HUES64 (cell line): ENCODE results near the gene PFKFB3.
"Not testable (repeated sequence)": the region's sequence is repeated elsewhere in the genome, so short reads cannot be mapped to it uniquely, and the experiment has no call there.

ENCODE experiments used
- H3K27ac ChIP-seq: 2 replicates; pipeline ENCODE4 v1.7.0; 2013; ENCODE audit warnings: low read depth, low read length, inconsistent platforms
- H3K27me3 ChIP-seq: 2 replicates; pipeline ENCODE4 v1.6.1; 2013; ENCODE audit warnings: mild to moderate bottlenecking, low read length; ENCODE audit not compliant: insufficient read depth
- H3K36me3 ChIP-seq: 2 replicates; pipeline ENCODE4 v1.6.1; 2013; ENCODE audit warnings: mild to moderate bottlenecking, low read length; ENCODE audit not compliant: insufficient read depth
- H3K4me1 ChIP-seq: 2 replicates; pipeline ENCODE4 v1.6.1; 2013; ENCODE audit warnings: mild to moderate bottlenecking, low read length, moderate library complexity; ENCODE audit not compliant: insufficient read depth
- H3K4me3 ChIP-seq: 2 replicates; pipeline ENCODE4 v1.5.1; 2013; ENCODE audit warnings: mild to moderate bottlenecking, low read length, moderate library complexity
- H3K9ac ChIP-seq: 2 replicates; pipeline ENCODE4 v1.6.1; 2013; ENCODE audit warnings: mild to moderate bottlenecking, low read depth, low read length
- H3K9me3 ChIP-seq: 2 replicates; pipeline ENCODE4 v1.6.1; 2013; ENCODE audit warnings: low read depth, low read length; ENCODE audit not compliant: insufficient read depth
- WGBS: fragments of 150-250, 120-280 bp; methylation state at CpG from one replicate; pipeline ENCODE4 v1.1.7; 2013; ENCODE audit warnings: missing lambda C conversion rate; 5-methylcytosine and 5-hydroxymethylcytosine counted together

Gene PFKFB3

DNA sequence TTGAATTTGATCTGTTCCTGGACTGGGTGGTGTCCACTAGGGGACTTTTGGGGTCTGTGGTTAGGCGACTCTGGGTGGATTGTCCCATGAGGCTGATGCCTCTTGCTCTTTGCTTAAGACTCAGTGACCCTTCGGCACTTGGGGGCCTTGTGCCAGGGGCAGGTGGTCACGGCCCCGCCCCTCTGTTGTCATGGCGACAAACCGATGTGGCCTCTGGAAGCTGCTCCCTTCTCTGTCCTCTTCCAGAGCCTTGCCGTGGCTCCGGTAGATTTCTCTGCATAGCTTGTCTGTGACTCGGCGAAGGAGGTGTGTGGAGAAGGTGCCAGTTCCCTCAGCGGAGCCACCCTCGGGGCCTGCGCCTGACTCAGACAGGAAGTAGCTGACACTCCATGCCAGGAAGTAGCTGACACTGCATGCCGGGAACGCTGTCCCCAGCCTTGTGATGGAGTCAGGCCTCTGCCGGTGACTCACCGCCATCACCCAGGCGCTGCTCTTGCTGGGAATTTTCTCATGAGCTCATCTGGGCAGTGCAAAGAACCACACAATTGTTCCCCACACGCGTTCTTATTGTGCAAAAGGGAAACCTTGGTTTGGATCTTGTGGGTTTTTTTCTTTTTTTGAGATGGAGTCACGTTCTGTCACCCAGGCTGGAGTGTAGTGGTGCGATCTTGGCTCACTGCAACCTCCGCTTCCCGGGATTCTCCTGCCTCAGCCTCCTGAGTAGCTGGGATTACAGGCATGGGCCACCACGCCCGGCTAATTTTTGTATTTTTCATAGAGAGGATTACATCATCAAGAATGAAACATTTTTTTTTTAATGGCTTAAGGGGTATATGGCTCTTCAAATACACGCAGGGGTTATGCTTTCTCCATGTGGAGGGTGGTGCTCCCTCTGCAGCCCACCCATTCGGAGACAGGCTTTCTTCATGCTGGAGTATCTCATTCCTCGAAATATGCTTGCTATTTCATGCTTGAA lies 72.6 kb downstream of the PFKFB3 start:
- no peak overlapping the region for H3K9ac ChIP-seq

DNA sequence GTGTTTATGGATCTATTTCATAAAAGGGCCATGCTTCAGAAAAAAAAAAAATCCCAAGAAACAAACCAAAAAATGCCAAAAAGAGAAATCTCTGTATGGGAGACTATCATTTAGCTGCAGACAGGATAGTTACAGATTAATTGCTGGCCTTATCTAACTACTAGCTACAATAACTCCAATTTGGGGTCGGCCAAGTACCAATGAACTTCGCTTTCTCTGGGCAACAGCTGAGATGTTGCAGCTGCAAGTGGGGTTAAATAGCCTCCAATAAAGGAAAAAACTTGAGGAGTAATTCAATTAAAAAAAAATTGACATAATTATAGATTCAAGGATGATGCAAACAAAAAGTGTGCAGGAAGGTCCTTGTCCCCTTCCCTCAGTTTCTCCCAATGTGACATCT lies 73.6 kb downstream of the PFKFB3 start:
- no peak overlapping the region for H3K9ac ChIP-seq
- H3K27me3 ChIP-seq = no peaks in the 10 kb centered on the region
- H3K36me3 ChIP-seq = no peaks in the 10 kb centered on the region
- H3K4me1 ChIP-seq = peaks cover 15% of the 10 kb centered on the region; the same call in 1 of the 2 replicates
- H3K27ac ChIP-seq = no peak overlapping the region
- H3K9me3 ChIP-seq = no peaks in the 10 kb centered on the region
- 94% methylated on average over 2 of the region's 2 CpGs for WGBS
- H3K4me3 ChIP-seq = no peak overlapping the region

More for the DNA sequence above, 72.6 kb downstream of the PFKFB3 start:
- Histone ChIP-seq H3K4me1 (peaks cover 14% of the 10 kb centered on the region; the same call in 1 of the 2 replicates), H3K27me3 (no peaks in the 10 kb centered on the region), H3K4me3 (no peak overlapping the region), H3K36me3 (no peaks in the 10 kb centered on the region), H3K27ac (0 out of 2 replicates have a peak overlapping the region, but pooled peaks have one; percentile 39), H3K9me3 (no peaks in the 10 kb centered on the region)
- 74% methylated on average over 29 of the region's 29 CpGs for WGBS

DNA sequence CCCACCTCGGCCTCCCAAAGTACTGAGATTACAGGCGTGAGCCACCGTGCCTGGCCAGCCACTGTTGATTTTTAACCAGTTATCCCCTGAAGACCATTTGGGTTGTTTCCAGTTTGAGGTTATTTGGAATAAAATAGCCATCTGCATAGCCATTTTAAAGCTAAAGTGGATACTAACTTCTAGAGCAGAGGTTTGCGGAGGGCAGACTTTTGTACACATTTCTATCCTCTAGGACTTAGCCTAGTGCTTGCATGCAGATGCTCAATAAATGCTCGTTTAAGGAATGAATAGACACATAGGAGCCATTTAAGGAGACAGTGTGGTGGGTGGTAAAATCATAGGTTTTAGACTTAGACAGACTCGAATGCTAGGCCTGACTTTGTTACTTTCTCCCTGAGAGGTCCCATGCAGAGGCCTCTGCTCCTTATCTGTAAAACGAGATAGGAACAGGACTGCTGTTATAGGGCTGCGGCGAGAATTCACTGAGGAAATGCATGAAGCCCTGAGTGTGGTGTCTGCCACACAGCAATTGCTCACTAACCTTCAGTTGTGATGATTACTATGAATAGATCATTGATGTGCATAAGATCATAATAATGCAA lies 75.9 kb downstream of the PFKFB3 start:
- Histone ChIP-seq H3K27me3 (no peaks in the 10 kb centered on the region), H3K4me3 (no peak overlapping the region), H3K9me3 (no peaks in the 10 kb centered on the region), H3K27ac (no peak overlapping the region), H3K4me1 (peaks cover 15% of the 10 kb centered on the region; the same call in 1 of the 2 replicates), H3K9ac (no peak overlapping the region), H3K36me3 (no peaks in the 10 kb centered on the region)
- WGBS = 81% methylated on average over 9 of the region's 9 CpGs

DNA sequence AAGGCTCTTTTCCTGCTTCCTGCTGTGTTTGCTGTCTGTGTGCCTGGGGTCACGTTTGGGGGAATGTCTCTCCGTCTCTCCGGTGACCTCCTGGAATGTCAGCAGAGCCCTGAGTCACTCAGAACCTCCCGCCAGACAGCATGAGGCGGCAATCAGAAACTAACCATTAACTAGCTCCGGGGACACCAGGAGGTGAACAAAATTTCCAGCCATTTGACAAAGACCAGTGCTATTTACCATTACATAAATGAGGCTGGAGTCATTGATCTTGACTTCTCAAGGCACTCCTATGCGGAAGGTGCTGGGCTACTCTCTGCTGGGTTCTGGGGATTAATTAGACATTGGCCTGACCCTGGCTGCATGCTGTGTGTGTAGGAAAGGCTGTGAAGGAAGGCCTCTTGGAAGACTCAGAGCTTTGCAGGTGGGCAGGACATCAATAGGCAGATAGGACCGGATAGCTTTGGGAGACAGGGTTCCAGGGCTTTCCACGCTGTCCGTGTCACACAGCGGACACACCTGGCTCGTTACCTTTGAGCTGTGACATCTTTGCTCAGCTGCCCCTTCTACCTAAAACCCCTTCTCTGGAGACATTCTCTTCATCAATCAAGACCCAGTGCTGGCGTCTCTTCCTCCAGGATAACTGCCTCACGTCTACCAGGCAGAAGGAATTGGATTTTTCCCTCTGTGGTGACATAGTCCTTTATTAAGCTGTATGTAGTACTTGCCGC lies 77.0 kb downstream of the PFKFB3 start:
- no peaks in the 10 kb centered on the region for H3K27me3 ChIP-seq
- H3K27ac ChIP-seq = peak overlapping the region; percentile 36; the same call in 1 of the 2 replicates
- no peaks in the 10 kb centered on the region for H3K36me3 ChIP-seq
- no peaks in the 10 kb centered on the region for H3K9me3 ChIP-seq
- no peak overlapping the region for H3K9ac ChIP-seq
- peaks cover 15% of the 10 kb centered on the region; the same call in 1 of the 2 replicates for H3K4me1 ChIP-seq
- 55% methylated on average over 15 of the region's 15 CpGs for WGBS
- no peak overlapping the region for H3K4me3 ChIP-seq

DNA sequence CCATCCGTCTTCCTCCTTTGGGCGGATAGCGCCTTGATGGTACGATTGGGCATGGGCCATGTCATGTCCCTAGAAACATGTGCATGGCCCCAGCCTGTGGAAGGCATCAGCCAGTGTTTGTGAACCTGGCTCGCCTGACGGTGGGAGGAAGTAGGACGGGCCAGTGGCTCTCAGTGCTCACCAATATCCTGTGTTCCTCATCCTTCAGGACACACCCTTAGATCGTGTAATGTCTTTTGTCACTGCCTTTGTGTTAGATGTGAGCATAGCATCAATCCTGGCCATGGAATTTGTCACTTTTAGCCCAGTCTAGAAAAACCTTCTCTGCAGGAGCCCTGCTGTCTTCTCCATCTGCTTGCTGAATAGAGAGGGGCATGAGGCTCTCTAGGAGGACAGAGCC lies 77.6 kb downstream of the PFKFB3 start:
- Histone ChIP-seq H3K4me3 (no peak overlapping the region), H3K9me3 (no peaks in the 10 kb centered on the region), H3K27ac (peak overlapping the region; percentile 36; the same call in 1 of the 2 replicates), H3K9ac (no peak overlapping the region), H3K4me1 (peaks cover 15% of the 10 kb centered on the region; the same call in 1 of the 2 replicates), H3K36me3 (no peaks in the 10 kb centered on the region), H3K27me3 (no peaks in the 10 kb centered on the region)
- 87% methylated on average over 8 of the region's 8 CpGs for WGBS

DNA sequence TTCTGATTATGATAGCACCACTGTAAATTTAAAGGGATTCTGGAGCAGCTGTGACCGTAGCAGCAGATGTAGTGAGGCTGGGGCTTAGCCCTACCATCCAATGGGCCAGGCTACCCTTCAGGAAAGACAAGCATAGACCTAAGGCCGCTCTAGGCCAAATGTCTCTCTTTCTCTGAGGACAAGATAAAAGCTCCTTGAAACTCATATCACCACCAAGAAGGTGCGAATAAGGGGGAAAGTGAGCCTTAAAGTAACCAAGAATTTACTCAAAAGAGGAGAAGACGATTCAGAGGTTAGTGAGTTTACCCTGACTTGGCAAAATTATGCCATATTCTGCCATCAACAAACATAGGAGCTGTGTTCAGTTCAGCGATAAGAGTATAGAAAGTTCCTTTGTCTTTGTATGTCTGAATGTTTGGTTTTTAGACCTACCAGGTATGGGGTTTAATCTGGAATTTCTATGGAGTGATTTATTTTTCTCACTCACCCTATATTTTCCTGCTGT lies 79.8 kb downstream of the PFKFB3 start:
- no peak overlapping the region for H3K27ac ChIP-seq
- no peaks in the 10 kb centered on the region for H3K9me3 ChIP-seq
- no peak overlapping the region for H3K9ac ChIP-seq
- H3K4me3 ChIP-seq = no peak overlapping the region
- no peaks in the 10 kb centered on the region for H3K36me3 ChIP-seq
- peaks cover 15% of the 10 kb centered on the region; the same call in 1 of the 2 replicates for H3K4me1 ChIP-seq
- H3K27me3 ChIP-seq = no peaks in the 10 kb centered on the region
- 99% methylated on average over 4 of the region's 5 CpGs for WGBS

DNA sequence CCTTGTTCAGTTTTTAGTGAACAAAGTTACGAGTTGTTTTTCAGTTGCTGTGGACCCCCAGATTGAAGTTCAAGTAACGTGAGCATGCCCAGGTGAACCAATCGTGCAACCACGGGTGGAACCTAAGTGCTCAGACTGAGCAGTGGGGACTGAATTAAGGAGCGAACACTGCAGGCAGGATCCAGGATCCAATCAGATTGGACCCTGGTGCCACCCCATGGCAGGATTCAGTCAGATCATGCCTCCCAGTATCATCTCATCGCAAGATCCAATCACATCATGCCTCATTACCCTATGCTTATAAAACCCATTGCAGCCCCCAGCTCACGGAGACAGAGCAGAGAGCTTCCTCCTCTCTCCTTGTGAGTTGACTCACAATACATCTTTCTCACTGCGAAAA lies 80.9 kb downstream of the PFKFB3 start:
- peaks cover 15% of the 10 kb centered on the region; the same call in 1 of the 2 replicates for H3K4me1 ChIP-seq
- H3K4me3 ChIP-seq = no peak overlapping the region
- WGBS = 94% methylated on average over 8 of the region's 8 CpGs
- H3K27me3 ChIP-seq = no peaks in the 10 kb centered on the region
- no peaks in the 10 kb centered on the region for H3K9me3 ChIP-seq
- no peak overlapping the region for H3K9ac ChIP-seq
- H3K36me3 ChIP-seq = no peaks in the 10 kb centered on the region
- no peak overlapping the region for H3K27ac ChIP-seq

DNA sequence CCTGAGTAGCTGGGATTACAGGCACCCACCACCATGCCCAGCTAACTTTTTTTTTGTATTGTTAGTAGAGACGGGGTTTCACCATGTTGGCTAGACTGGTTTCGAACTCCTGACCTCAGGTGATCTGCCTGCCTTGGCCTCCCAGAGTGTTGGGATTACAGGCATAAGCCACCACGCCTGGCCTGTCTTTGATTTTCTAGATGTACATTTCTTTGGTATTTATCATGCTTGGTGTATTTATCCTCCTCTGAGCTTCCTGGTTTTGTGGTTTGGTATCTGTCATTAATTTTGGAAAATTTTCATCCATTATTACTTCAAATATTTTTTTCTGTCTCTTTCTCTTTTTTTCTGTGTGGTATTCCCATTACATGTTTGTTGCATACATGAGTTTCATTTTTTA lies 87.9 kb downstream of the PFKFB3 start:
- H3K27me3 ChIP-seq, H3K36me3 ChIP-seq, H3K4me3 ChIP-seq, H3K9me3 ChIP-seq, H3K4me1 ChIP-seq, H3K27ac ChIP-seq, H3K9ac ChIP-seq: not testable (repeated sequence)
- 92% methylated on average over 3 of the region's 3 CpGs for WGBS

DNA sequence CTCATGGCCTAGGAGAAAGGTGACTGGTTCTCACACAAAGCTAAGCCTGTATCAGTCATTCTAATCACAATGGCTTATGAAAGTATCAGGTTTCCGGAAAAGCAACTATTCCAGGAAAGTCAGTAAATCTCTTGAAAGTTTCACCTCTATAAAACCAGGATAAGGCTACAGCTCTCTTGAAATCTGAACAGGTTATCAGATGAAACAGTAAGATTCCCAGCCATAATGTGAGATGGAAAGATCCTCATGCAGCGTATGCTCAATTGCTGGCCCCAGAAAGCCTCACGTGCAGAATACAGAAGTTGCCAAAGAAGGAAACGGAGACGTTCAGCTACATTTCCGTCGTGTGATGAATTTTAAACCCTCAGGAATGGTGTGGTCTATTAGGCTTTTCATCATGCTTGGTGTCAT lies 90.0 kb downstream of the PFKFB3 start:
- Histone ChIP-seq H3K27ac (no peak overlapping the region), H3K9ac (no peak overlapping the region), H3K27me3 (no peaks in the 10 kb centered on the region), H3K4me3 (no peak overlapping the region), H3K36me3 (no peaks in the 10 kb centered on the region), H3K9me3 (no peaks in the 10 kb centered on the region), H3K4me1 (no peaks in the 10 kb centered on the region)
- 95% methylated on average over 7 of the region's 7 CpGs for WGBS

DNA sequence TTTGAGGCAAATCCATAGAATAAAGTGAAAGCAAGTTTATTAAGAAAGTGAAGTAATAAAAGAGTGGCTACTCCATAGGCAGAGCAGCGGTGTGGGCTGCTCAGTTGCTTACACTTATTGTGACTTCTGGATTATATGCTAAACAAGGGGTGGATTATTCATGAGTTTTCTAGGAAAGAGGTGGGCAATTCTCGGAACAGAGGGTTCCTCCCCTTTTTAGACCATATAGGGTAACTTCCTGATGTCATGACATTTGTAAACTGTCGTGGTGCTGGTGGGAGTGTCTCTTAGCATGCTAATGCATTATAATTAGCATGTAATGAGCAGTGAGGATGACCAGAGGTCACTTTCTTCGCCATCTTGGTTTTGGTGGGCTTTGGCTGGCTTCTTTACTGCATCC lies 93.7 kb downstream of the PFKFB3 start:
- H3K27me3 ChIP-seq, H3K27ac ChIP-seq, H3K36me3 ChIP-seq, H3K9me3 ChIP-seq, H3K4me1 ChIP-seq, H3K4me3 ChIP-seq, H3K9ac ChIP-seq: not testable (repeated sequence)
- 93% methylated on average over 4 of the region's 4 CpGs for WGBS
